NT2/D1 (cell line): ENCODE measurements around the gene NFE2L1.

ENCODE experiments used
- SUZ12 ChIP-seq: IDR thresholded peaks from 2 replicates; pipeline ENCODE4 v1.6.1; 2011; ENCODE audit not compliant: insufficient read length, insufficient read depth; ENCODE audit errors: extremely low read depth
- YY1 ChIP-seq: IDR thresholded peaks from 2 replicates; pipeline ENCODE4 v1.6.1; 2011; ENCODE audit not compliant: insufficient read length, insufficient read depth
- ZNF274 ChIP-seq: IDR thresholded peaks from 2 replicates; pipeline ENCODE4 v1.6.1; 2011; ENCODE audit warnings: mild to moderate bottlenecking, low read depth, low read length

GRCh38 chr17:48051706-48052486 lies 3.7 kb downstream of the NFE2L1 start:
- no peak for TF ChIP-seq ZNF274
- TF ChIP-seq YY1, result no peak
- no peak for TF ChIP-seq SUZ12
